Left hindlimb (tissue), 1 donor: ENCODE measurements around the gene GP1BA.

ENCODE experiments used
- DNase-seq: peaks from one replicate; pipeline ENCODE4 v3.0.0-alpha.2; 2018

Gene GP1BA

DNA sequence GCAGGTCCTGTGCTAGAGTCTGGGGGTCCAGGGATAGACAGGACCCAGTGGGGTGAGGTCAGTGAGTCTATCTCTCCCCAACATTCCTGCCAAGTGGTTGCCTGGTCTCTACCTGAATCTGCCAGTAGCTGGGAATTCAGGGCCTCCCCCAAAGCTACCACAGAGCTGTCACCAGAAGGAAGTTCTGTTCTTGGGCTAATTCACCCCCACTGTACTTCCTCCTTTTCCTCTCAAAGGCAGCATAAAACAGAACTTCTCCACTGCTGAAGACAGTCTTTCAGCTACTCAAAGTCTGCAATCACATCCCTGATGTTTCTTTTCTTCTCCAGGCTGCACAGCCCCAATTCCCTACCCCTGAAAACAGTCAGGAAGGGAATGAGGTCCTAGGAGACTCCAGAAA lies 46.6 kb downstream of the GP1BA start:
- DNase-seq, result no peak

DNA sequence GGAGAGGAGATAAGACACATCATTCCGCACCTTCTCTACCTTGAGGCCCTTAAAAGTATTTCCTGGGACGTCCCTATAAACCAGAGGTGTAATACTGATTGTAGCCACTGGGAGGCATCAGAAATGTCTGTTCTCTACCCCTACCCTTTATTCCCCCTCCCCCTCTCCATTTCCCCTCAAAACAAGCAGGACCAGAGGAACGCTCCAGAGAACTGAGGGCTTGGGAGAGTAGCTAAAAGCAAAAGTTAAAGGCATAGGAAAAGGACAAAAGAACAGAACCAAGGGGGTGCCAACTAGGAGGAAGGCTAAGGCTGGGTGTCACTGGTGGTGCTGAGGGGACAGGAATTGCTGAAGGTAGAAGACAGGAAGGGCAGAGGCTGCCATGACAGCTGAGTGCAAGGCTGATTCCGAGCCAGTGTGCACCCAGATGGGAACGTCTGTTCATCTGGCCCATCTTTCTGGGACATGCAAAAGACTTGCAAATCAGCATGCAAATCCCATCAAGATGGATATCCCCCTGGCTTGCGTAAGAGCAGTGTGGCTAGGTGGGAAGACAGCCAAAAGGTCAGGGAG lies 48.7 kb downstream of the GP1BA start:
- DNase-seq, result no peak

DNA sequence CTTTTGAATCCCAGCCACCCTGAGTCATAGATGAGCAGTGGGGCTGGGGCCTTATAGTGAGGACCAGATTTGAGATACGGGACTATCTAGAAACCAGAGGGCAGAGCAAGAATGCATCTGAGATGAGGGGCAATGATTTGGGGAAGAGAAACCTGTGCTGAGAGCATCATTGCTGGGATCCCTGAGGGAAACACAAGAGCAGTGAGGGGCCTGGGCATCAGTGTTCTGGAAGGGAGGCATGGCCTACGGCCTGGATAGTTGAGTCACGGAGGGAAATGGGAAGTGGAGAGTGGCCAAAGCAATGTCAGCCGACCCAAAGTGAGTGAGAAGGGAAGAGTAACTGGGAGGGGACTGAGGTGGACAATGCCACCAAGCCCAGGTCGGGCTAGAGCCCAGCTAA lies 50.2 kb downstream of the GP1BA start:
- no peak for DNase-seq
